ENCODE results near the gene OR1A1.
"Not testable (repeated sequence)": the region's sequence is repeated elsewhere in the genome, so short reads cannot be mapped to it uniquely, and the experiment has no call there.

- TF ChIP-seq SP2 (IDR thresholded peaks at IDR 0.05; ENCODE audit: low read length); CTCF (IDR thresholded peaks at IDR 0.05; ENCODE audit: control extremely low read depth in 1 of 3, insufficient read depth in 1 of 3, low read depth in 1 of 3, low read length in 3 of 3); SP4 (IDR thresholded peaks at IDR 0.05; ENCODE audit: low read length); POLR2A (IDR thresholded peaks at IDR 0.05; ENCODE audit: control extremely low read depth in 1 of 2, low read depth in 2 of 2, low read length in 2 of 2); JUND (IDR thresholded peaks at IDR 0.05; ENCODE audit: low read length); JUN (IDR thresholded peaks at IDR 0.05; ENCODE audit: low read depth, low read length): not testable (repeated sequence)
Measured at GRCh38 chr17:3224721-3225352, 17.4 kb downstream of the OR1A1 start.
